SH-SY5Y (cell line): ENCODE data around the gene EXOC7.

Source experiments
- GATA2 ChIP-seq: IDR thresholded peaks from 2 replicates; pipeline ENCODE4 v1.6.1; 2011; ENCODE audit warnings: mild to moderate bottlenecking, low read depth, low read length
- GATA3 ChIP-seq: IDR thresholded peaks from 2 replicates; pipeline ENCODE4 v1.6.1; 2011; ENCODE audit warnings: low read depth, mild to moderate bottlenecking, low read length, moderate library complexity

The EXOC7 gene

GRCh38 chr17:76132574-76133338 is 29.2 kb upstream of the EXOC7 start:
- TF ChIP-seq GATA3 (no peak), GATA2 (no peak)

GRCh38 chr17:76131692-76132573 is 28.3 kb upstream of the EXOC7 start:
- no peak for TF ChIP-seq GATA3
- TF ChIP-seq GATA2 = no peak

- TF ChIP-seq GATA3 (no peak), GATA2 (no peak)
Observed at GRCh38 chr17:76131051-76131691, 27.6 kb upstream of the EXOC7 start.

GRCh38 chr17:76130473-76130872 is 26.9 kb upstream of the EXOC7 start:
- TF ChIP-seq GATA2 = no peak
- no peak for TF ChIP-seq GATA3

- TF ChIP-seq GATA3 (no peak), GATA2 (no peak)
Observed at GRCh38 chr17:76125922-76126321, 22.3 kb upstream of the EXOC7 start.

- TF ChIP-seq GATA2 (no peak), GATA3 (no peak)
Observed at GRCh38 chr17:76125391-76125675, 21.7 kb upstream of the EXOC7 start.

- no peak for TF ChIP-seq GATA2
Observed at GRCh38 chr17:76124582-76125390, 21.2 kb upstream of the EXOC7 start.

- no peak for TF ChIP-seq GATA3
- no peak for TF ChIP-seq GATA2
Observed at GRCh38 chr17:76123749-76124581, 20.4 kb upstream of the EXOC7 start.

- no peak for TF ChIP-seq GATA3
- TF ChIP-seq GATA2 = no peak
Observed at GRCh38 chr17:76123191-76123499, 19.6 kb upstream of the EXOC7 start.

GRCh38 chr17:76122431-76123190 is 19.0 kb upstream of the EXOC7 start:
- TF ChIP-seq GATA3 = no peak
- TF ChIP-seq GATA2 = no peak

- TF ChIP-seq GATA2 (no peak), GATA3 (no peak)
Observed at GRCh38 chr17:76121932-76122430, 18.4 kb upstream of the EXOC7 start.

- TF ChIP-seq GATA3 (no peak), GATA2 (no peak)
Observed at GRCh38 chr17:76120658-76121008, 17.0 kb upstream of the EXOC7 start.
